Left forelimb (tissue), 1 donor: Measurements from ENCODE around the gene OR6B2.
"Not testable (repeated sequence)": the region's sequence is repeated elsewhere in the genome, so short reads cannot be mapped to it uniquely, and the experiment has no call there.

Experiments
- DNase-seq: peaks from one replicate; pipeline ENCODE4 v3.0.0-alpha.2; 2018; ENCODE audit warnings: low spot score

The OR6B2 gene

DNA sequence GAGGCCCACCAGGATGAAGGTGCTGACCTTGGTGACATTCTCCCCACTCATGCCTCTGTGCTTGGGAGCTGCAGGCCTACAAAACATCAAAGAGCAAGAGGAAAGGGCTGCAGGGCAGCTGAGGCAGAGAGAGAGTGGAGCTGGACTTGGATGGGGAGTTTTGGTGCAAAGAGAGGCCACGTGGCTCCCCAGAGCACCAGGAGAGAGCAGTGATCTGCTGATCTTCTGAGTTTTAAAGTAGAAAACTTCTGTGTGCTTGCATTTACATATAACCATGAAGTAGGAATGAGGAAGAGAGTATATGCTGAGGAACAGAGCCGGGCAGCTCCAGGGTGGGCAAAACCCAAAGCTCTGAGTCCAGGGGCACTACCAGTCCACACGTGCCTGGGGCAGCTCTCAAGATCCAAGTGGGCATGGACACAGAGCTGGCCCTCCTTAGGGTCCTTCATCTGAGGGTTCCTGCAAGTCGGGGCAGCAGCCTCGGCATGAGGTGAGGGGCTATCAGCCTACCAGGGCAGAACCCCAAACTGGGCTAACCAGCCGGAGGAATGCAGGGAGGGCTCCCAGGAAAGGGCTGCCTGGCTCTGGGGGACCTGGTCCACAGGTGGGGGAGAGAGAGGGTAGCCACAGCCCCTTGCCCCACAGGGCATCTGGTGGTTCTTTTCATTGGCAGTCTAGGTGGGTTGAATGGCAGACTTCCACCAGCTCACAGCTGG, at the start of gene OR6B2:
Gene OR6B2 (minus strand): TSS at position 51 of the 716 bp plus-strand sequence. CDS start 0 bp downstream, at position 51.
- DNase-seq = no peak

DNA sequence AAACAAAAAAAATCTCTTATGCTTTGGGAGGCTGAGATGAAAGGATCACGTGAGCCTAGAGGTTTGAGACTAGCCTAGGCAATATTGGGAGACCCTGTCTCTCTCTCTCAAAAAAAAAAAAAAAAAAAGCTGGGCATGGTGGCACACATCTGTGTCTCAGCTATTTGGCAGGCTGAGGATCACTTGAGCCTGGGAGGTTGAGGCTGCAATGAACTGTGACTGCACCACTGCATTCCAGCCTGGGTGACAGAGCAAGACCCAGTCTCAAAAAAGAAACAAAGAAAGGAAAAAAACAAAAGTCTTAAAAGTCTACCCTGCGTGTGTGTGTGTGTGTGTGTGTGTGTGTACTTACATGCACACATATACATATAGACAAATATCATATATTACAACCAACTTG, 48.4 kb upstream of the OR6B2 start:
- DNase-seq = no peak

DNA sequence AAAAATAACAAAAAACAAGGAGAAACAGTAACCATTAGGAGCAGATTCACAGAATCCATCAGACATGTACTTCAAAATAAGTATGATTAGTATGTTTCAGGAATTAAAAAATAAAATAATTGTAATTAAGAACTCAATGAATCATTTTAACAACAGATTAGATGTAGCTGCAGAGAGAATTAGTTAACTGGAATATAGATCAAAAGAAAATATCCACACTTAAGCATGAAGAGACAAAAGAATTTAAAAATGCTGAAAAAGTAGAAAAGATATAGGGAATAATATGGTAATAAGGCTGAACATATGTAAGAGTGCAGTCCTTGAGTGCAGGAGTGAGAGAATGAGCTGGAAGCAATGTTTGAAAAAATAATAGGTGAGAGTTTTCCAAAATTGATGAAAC, 47.2 kb upstream of the OR6B2 start:
- DNase-seq = no peak

DNA sequence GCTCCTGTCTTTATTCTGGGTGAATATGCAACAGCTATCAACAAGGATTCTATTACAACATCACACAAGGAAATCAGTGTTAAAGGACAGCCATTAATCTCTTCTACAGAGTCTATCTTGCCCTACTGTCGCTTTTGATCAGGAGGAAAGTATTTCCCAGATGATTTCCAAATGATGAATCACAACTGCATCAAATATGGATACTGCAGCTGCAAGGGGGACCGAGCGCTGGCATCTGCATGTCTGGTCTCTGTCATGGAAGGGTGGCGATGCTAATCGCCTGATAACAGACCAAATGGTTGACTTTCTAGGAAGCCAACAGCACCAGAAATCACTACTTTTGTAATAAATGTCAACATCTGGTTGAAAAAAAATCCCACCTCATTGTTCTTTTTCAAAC, 44.3 kb upstream of the OR6B2 start:
- no peak for DNase-seq

DNA sequence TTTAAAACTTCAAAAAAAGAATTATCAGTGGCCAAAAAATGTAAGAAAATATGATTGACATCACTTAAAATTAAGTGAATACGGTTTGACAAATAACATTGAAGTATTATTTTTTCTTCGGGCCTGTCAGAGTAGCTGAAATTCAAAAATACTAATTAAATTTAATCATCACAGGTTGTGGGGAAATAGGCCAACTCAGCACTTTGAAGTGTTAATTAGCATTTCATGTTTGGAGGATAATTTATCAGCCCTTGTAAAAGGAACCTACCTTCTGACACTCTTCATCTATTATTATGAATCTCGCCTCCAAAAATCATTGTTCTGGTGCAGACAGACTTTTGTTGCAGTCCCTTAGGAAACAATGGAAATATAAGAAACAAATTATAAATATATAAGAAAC, 40.7 kb upstream of the OR6B2 start:
- no peak for DNase-seq

GRCh38 chr2:240069829-240070228, 39.6 kb upstream of the OR6B2 start:
- no peak for DNase-seq

- no peak for DNase-seq
These were observed 38.0 kb upstream of the OR6B2 start for GRCh38 chr2:240068193-240068592.

DNA sequence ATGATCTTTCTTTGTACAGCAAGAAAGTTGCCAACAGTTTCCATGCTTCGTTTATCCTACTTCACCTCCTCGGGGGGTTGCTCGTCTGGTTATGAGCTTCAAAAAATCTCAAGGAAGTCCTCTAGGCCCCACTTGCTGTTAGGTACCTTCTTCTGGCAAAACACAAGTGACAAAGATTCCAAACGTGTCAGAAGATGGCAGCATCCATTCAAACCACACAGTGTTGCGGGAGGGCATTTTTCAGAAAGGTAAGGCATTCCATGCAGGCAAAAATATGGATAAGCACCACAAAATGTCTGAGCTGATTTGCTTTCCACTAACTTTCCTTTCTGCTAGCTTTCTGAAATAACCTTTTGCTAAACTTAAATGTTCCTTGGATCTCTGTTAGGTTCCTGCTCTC, 36.3 kb upstream of the OR6B2 start:
- DNase-seq = no peak

- no peak for DNase-seq
These were observed 34.7 kb upstream of the OR6B2 start for GRCh38 chr2:240064898-240065297.

DNA sequence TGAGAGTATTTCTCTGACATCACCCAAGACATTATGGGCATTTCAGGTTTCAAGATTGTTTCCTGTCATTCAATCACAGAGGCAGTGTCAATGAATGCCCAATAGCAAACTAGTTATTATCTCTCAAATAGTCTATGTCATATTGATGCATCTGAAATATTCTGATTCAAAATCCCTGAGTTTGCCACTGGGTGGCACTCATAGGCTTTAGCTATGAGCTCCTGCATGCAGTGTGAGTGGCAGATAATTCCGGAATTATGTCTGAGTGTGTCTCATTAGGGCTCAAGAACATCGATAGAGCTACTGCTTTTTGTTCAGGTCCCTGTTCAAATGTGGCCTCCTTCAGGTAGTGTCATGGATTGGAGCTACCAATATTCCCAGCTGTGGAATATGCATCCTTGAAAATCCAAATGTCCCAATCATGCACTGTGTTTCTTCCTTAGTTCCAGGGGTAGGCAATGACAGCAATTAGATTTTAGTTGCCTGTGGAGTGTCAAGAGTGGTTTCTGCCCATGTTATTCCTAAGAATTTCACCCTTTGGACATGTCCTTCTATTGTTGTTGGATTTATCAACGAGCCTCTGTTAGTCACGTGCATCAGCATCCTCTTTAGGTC, 30.9 kb upstream of the OR6B2 start:
- no peak for DNase-seq

DNA sequence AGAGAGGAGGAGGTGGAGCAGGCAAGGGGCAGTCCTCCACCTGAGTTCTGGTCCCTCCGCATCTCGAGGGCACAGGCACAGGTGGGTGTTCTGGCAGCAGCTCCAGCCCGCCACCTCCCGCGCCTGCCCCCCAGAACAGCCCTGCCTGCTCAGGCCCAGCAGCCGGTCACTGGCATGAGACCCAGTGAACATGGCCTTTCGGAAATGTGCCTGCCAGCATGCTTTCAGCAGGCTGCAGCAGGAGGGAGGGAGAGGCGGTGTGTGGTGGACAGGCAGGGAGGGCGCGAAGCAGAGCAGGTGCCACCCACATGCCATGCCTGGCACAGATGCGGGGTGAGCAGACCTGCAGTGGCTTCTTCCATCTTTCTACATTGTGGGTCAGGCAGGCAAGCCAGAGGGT, 26.4 kb upstream of the OR6B2 start:
- no peak for DNase-seq

DNA sequence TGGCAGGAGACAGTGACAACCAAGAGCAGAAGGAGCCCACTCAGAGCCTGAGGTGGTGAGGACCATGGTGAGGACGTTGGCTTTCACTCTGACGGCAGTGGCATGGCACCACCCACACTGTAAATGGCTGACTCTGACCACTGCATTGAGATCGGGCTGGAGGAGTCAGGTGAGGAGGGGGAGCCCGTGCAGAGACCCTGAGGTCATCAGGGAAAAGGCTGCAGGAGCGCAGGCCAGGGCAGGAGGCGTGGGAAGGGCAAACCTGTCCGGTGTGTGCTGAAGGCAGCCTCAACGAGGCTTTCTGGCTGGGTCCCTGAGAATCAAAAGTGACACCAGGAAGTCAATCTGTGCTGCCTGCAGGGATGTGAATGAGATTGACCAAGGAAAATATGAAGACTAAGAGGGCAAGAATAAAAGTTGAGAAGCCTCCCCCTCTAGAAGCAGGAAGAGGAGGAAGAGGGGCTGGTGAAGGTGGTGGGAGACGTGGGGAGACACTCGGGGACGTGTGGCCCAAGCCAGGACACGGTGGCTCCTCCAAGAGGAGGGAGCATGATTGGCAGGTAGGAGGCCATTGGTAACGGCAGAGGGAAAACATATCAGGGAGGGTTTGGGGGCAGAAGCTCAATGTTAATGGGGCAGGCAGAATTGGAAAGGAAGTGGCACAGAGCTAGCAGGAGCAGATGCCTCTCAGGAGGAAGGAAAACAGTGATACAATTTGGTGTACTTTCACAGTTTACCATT, 25.1 kb upstream of the OR6B2 start:
- no peak for DNase-seq

DNA sequence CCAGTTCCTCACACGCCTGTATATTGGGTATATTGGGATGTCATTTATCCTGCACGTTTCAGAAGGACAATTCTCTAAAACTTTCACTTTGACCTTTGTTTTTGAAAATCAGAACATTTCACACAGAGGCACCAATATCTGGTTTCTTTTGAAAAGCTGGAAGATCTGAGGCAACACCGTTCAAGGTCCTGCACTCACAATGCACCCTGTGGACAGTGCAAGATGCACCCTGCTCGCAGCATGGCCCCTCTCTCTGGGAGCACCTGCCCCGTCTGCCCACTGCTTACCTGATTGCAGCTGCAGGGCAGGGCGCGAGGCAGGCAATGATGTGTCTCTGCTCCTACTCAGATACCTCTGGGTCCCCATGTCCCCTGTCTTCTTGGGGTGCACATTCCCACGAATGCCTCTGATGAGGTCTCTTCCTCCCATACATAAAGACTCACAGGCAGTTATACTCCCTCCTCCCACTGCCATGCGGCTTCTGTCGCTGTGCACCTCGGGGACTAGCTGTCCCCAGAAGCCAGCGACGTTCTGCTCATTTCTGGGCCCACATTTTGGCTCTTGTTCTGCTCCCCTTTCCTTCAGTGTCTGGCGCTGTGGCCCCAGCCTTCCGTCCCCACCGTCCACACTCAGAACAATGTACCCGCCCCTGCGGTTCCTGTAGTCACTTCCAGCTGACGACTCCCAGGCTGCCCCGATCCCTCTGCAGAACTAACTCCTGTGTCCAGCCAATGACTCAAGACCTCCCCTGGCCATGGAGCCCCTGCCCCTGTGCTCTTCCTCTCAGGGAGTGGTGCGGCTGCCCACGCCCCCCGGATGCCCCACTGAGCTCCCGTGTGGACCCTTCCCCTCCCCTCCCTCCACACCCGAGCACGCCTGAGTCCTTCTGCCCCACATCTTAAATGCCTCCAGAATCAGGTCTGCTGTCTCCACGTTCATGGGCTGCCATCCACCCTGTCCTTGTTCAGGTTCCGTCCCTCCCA, 23.2 kb upstream of the OR6B2 start, which contains the start of gene OR6B3:
Gene OR6B3 (minus strand): TSS at position 349 of the 983 bp plus-strand sequence.
- DNase-seq = no peak

DNA sequence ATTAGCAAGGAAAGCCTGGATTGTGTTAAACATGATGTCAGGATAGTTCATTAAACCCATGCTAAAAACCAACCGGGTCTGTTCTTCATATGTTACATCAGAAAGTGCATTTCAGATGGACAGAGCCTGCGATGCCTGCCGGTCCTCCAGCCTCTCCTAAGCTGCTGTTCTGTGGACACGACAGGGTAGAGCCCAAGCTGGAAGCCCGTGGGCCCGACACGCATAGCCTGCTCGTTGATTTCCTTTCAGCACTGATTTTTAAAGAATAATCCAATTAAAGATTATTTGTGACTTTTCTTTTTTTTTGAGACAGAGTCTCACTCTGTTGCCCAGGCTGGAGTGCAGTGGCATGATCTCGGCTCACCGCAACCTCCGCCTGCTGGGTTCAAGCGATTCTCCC, 22.3 kb upstream of the OR6B2 start:
- DNase-seq = no peak

DNA sequence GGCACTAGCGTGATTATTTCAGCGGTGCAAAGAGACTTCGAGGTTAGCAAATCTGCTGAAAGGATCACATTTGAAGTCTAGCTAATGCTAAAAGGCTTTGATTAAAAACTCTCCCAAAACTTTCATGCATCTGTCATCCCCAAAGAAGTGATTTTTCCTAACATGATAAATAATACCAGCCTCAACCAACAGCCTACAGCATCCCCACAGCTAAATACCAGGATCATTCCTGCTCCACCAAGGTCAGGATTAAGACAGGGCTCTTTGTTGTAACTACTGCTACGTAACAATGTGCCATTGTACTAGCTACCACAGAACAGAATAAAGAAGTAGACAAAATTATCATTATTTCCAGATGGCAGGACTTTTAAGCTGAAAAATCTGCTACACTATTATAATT, 21.5 kb upstream of the OR6B2 start:
- DNase-seq = no peak

DNA sequence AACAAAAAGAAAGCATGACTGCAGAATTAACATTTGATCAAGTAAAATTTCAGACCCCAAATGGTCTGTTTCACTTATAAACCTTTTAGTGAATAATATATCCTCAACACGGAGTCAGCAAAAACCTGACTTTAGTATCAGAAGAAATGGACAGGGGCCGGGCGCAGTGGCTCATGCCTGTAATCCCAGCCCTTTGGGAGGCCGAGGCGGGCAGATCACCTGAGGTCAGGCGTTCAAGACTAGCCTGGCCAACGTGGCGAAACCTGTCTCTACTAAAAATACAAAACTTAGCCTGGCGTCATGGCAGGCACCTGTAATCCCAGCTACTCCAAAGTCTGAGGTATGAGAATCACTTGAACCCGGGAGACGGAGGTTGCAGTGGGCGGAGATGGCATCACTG, 20.0 kb upstream of the OR6B2 start:
- DNase-seq = no peak

GRCh38 chr2:240048237-240048636, 18.0 kb upstream of the OR6B2 start:
- DNase-seq = no peak

DNA sequence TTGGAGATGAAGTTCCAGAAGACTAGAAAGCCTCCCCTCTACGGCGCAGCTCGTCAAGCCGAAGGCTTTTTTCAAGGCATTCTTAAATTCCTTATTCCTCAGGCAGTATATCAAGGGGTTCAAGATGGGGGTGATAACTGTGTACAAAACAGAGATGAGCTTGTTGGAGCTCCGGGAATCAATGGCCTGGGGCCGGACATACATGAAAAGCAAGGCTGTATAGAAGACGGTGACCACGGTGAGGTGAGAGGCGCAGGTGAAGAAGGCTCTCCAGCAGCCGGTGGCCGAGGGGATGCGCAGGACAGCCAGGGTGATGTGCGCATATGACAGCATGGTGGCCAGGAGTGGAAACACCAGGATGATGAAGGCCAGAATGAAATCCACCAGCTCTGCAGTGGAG, 14.9 kb upstream of the OR6B2 start:
- DNase-seq = no peak

DNA sequence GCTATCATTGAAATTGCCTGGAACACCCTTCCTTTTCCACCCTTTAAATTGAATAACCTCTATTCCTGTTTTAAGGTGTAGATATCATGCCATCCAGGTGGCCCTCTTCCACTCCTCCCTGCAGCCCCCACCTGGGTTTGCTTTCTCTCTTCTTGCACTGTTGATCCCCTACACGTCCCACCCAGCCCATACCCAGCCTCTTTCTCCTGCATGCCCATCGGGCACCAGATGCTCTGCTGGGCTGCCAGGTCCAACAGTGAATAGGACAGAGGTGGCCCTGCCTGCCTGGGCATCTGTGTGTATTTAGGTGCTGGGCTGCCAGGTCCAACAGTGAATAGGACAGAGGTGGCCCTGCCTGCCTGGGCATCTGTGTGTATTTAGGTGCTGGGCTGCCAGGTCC, 13.9 kb upstream of the OR6B2 start:
- DNase-seq = not testable (repeated sequence)

- peak; percentile 56 for DNase-seq
These were observed 13.2 kb upstream of the OR6B2 start for GRCh38 chr2:240043279-240043989.

- peak; percentile 53 for DNase-seq
These were observed 12.5 kb upstream of the OR6B2 start for GRCh38 chr2:240042740-240043139.
